Choroid plexus epithelial cell (primary cell): ENCODE results near the gene DENND10.

Experiments used
- DNase-seq: peaks from one replicate; pipeline ENCODE4 v3.0.0-alpha.2; 2010; ENCODE audit warnings: low read depth
- H3K4me3 ChIP-seq: 2 replicates; pipeline ENCODE4 v1.5.1; 2011; ENCODE audit warnings: low read depth, mild to moderate bottlenecking, control low read depth, low read length, moderate library complexity
- CTCF ChIP-seq: conservative IDR thresholded peaks from 2 replicates; pipeline ENCODE4 v1.5.1; 2011; ENCODE audit warnings: low read depth, mild to moderate bottlenecking, control low read depth, inconsistent platforms, low read length, moderate library complexity

Gene DENND10

DNA sequence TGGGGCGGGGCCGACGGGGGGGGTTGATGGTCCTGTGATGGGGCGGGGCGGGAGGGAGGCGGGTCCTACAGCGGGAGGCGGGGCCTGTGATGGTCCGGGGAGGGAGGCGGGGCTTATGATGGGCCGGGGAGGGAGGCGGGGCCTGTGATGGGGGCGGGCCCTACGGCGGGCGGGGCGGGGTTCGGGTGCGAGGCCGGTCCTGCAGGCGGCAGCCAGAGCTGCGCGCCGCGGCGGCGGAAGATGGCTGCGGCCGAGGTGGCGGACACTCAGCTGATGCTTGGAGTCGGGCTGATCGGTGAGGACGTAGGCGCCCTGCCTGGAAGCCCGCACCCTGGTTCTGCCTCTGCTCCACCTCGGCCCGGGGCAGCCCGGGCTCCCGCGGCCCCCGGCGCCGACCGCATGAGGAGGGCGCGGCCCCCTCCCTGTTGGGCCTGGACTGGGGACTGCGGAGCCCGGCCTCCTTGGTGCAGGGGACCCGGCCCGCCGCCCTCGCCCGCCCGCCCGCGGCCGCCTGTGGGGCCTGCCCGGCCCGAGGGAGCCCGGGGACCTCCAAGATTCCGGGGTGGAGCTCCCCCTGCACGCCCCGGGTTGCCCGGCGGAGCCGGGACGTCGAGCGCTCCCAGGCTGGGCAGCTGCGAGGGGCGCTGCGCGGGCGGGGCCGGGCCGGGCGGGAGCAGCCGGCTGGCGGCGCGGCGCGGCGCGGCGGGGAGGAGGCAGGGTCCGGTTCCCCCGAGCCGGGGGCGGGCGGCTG is at the start of gene DENND10:
DENND10 (plus strand) TSS at position 211 of the 751 bp plus-strand sequence; CDS start at position 241, 30 bp downstream.
- peak; percentile 87 for DNase-seq
- H3K4me3 ChIP-seq = peak within 1 kb of the TSS; percentile 81

DNA sequence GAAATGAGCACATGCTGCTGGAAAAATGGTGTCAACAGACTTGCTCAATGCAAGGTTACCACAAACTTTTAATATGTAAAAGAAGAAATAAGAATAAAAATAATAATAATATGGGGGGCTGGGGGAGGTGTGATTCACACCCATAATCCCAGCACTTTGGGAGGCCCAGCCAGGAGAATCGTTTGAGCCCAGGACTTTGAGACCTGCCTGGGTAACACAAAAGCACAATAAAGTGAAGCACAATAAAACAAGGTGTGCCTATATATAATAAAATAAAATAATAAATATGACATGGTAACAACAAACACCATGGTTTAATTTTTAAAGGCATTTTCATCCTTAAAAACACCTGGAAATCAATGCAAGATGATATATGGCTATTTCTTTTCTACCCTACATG is 48.4 kb upstream of the DENND10 start:
- no peak overlapping the region for H3K4me3 ChIP-seq
- TF ChIP-seq CTCF = no peak
- no peak for DNase-seq

More for the DNA sequence above, at the start of gene DENND10:
- no peak for TF ChIP-seq CTCF

GRCh38 chr10:119058010-119058409 is 45.9 kb upstream of the DENND10 start:
- no peak for TF ChIP-seq CTCF
- H3K4me3 ChIP-seq = no peak overlapping the region
- DNase-seq = no peak

- no peak for TF ChIP-seq CTCF
- DNase-seq = no peak
- H3K4me3 ChIP-seq = no peak overlapping the region
Observed at GRCh38 chr10:119059557-119059956, 44.4 kb upstream of the DENND10 start.

DNA sequence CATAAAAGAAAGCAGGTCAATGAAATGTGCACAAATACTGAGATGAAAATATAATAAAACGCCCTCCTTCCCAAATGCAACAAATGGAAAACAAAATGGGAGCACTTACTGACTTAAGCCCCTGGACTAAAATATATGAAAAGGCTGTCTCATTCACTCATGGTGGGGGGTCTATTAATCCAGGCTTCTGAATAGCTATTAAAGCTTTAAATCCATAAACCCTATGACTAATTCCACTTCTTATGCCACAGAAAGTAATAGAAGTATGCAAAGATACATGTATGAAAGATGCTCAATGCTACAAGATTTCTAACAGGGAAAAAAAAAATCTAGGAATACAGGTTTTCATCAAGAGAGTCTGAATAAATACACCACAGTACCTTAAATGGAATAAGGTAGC is 43.8 kb upstream of the DENND10 start:
- no peak for DNase-seq
- no peak for TF ChIP-seq CTCF
- H3K4me3 ChIP-seq = no peak overlapping the region

DNA sequence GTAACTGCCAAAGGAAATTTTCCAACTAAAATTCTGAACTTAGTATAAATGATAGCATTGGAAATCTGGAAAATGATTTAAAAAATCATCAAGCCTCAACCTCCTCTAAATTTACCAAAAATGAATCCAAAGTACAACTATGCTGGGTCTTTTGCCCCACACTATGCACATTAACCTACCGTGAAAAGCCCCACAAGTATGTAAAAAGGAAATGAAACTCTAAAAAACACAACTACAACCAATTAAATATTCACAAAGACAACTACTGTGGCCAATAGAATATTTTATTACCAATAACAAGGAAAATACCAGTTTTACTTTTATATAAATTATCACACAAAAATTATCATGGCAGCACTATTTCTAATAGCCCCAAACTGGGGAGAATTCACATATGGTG is 42.6 kb upstream of the DENND10 start:
- no peak for TF ChIP-seq CTCF
- H3K4me3 ChIP-seq = no peak overlapping the region
- DNase-seq = no peak

DNA sequence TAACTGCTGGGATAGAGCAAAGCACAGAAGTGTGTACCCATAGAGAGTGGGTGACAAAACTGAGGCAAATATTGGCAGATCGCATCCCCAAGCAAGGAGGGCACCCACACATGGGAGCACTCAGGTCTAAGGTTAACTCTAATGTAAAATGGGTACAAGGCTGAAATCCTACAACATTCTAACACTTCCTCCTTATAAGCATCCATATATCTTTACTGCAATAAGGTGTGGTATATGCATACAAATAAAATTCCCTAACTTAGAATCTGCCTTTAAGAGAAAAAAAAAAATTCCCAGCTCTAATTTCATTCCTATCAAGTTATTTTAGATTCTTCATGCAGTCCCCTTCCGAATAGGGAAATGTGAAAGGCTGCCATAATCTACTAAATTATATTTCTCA is 42.0 kb upstream of the DENND10 start:
- no peak for DNase-seq
- H3K4me3 ChIP-seq = no peak overlapping the region
- TF ChIP-seq CTCF = no peak
